HCEC 1CT (cell line): ENCODE data around the gene LAMA3.

Experiments
- DNase-seq: peaks from one replicate; pipeline ENCODE4 v3.0.0-alpha.2; 2017

The LAMA3 gene

DNA sequence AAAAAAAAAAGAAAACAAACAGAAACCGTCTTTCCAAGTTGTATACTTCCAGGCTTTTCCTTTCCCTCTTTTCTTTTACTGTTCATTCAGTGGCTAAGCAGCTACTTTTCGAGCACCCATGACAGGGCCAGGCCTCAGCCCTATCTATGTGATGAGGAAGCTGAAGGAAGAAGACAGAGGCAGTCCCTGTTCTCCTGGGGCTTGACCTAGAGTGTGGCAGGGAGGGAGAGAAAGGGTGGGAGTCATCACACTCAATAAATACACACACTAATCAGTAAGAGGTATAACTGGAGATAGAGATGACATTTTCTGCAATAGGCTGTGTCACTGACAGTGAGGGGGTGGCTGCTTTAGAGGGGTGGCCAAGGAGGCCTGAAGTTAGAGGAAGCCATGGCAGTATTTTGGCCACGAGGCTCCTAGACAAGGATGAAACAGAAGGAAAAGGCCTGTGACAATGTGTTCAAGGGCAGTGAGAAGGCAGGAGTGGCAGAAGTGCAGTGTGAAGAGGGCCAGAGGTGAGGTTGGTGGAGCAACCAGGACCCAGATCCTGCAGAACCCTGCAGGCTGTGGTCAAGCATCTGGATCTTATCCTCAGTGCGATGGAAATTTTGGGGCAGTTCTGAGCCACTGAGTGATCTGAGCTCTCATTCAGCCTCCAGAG lies 193.5 kb downstream of the LAMA3 start:
- DNase-seq, result no peak

DNA sequence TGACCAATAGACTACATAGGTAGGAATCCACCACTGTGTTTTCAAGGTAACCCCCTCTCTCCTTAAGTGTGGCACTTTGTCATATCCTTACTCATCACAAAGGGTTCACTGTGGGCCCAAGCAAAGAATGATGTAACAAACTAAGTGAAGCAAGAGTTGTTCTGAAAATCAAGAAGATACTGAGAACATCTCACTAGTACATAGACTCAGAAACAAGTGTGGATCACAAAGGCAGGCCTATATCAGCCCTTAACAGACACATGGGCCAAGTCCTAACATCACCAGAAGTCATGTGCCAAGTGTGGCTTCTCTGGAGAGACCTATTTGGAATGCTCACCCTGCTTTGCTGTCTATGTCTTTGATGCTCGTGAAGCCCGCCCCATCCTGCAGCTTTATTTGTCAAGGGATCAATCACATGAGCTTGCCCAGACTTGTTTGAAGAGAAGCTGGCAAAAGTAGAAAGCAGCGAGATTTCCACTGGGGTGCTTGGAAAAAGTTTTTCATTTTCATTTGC lies 194.1 kb downstream of the LAMA3 start:
- DNase-seq, result no peak

DNA sequence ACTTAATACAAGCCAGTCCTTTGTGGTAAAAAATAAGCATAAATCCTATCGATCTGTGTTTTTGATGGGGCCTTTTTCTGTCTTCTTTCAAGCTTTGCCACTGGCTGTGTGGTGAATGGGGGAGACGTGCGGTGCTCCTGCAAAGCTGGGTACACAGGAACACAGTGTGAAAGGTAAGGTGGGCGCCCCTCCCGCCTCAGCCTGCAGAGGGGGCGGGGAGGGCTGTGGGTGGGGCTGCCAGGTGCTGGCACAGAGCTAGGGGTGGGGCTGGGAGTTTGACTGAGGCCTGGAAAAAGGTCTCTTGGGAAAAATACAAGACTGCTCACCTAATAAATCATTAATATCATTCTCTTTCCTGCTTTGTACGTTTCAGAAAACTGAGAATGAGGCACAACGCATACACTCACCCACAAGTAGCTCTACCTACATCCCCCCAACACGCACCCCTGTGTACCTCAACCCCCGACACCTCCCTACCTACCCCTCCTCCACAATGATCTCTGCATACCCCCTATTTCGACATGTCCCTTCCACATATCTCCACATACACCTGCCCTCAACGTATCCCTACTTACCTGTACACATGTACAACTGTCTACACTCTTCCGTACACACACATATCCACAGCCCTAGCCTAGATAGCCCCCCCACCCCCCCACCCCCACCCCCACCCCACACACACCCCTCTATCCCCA lies 195.6 kb downstream of the LAMA3 start:
- DNase-seq, result no peak

DNA sequence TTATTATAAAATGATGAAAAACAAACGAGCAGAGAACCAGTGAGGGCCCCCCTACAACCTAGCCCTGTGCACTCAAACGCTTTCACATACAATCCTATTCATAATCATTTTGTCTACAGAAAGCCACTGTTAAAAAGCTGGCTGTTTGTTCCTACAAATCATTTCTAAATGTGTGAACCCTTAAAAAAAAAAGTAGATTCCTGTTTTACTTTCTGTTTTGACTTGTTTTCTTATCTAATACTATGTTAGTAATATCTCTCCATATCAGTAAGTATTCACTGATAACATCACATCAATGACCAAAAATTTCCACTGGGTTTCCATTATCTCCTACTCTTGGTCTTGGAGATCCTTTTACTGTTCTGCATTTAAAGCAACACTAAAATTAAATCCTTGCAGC lies 196.5 kb downstream of the LAMA3 start:
- no peak for DNase-seq

DNA sequence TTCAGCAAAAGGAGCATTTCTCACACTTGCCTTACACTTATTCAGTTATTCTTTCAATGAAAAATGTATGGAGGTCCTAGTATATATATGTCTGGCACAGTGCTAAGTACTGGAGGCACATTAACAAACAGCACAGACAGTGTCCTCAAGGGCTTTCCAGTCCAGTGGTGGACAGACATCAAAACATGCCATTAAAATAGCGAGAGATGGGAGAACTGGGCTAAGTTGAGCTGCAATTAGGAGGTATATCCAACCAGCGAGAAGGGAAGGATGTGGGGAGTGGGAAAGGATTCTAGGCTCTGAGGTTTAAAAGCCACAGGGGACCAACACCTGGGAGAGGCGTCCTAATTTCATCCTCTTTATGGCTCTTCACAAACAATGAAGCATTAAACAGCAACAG lies 197.8 kb downstream of the LAMA3 start:
- DNase-seq, result no peak

DNA sequence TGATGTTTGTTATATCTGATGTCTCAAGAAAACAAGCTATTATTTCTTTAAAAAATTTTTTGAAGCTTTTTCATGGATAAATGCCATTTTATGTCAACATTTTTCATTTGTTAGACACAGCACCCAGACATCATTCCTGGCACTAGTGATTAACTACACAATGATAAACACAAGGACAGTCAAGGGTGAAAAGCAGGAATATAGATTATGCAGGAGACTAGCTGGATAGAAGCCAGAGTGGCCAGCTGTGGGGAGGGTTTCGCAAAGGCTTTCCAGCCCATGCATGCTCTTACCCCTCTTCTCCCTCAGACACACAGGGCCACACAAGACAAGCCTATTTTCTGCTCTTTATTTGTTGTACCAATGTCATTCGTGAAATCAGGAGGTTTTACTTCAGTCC lies 198.2 kb downstream of the LAMA3 start:
- DNase-seq, result peak; percentile 4

DNA sequence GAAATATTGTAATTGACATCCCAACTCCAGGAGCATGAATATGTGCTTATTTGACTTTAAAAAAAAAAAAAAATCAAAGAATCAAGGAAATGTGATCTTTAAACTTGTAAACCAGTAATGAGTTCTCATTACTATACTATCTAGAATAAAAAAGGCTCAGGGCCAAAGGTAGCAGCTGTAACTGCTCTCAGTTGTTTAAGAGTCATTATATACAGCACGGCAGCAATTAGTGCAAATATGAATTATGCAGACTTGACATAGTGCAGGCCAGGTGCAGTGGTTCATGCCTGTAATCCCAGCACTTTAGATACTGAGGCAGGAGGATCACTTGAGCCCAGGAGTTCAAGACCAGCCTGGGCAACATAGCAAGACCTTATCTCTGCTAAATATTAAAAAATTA lies 199.6 kb downstream of the LAMA3 start:
- DNase-seq, result no peak

DNA sequence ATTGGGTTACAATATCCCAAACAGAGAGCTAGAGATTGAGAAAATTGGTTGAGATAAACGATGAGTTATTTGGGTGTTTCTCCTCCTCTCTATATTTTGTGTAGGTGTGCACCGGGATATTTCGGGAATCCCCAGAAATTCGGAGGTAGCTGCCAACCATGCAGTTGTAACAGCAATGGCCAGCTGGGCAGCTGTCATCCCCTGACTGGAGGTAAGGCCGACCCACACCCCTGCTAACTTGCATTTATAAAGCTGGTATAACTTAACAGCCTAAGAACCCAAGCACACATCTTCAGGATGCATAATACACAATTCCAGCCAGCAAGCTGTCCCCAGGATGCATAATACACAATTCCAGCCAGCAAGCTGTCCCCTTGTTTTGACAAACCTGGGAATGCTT lies 200.7 kb downstream of the LAMA3 start:
- DNase-seq, result no peak

GRCh38 chr18:23890589-23890988 lies 201.3 kb downstream of the LAMA3 start:
- DNase-seq, result peak; percentile 66

GRCh38 chr18:23893653-23894052 lies 204.4 kb downstream of the LAMA3 start:
- no peak for DNase-seq

- DNase-seq, result no peak
These were observed 205.5 kb downstream of the LAMA3 start for GRCh38 chr18:23894661-23895175.

DNA sequence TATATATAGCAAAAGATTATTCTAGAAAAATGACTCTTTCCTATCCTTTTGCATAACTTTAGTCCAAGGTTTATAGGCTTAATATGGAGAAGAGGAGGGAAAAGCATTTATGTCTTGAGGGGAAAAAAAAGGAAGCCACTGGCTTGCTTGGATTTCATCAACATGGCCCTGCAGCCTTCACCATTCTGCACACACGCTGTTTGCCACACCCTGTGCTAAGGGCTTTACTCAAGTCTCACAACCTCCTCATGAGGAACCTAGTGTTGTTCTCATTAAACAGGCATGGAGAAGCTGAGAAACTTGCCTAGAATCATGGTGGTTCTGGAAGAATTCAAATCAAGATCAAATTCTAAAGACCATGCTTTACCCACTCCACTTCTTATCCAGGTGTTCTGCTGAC lies 208.0 kb downstream of the LAMA3 start:
- no peak for DNase-seq

GRCh38 chr18:23897733-23898132 lies 208.5 kb downstream of the LAMA3 start:
- DNase-seq, result no peak

GRCh38 chr18:23900994-23901393 lies 211.7 kb downstream of the LAMA3 start:
- no peak for DNase-seq

- DNase-seq, result no peak
These were observed 213.1 kb downstream of the LAMA3 start for GRCh38 chr18:23902396-23902795.

- DNase-seq, result no peak
These were observed 214.7 kb downstream of the LAMA3 start for GRCh38 chr18:23903971-23904370.

GRCh38 chr18:23906658-23907057 lies 217.4 kb downstream of the LAMA3 start:
- DNase-seq, result no peak

GRCh38 chr18:23908827-23909226 lies 219.6 kb downstream of the LAMA3 start:
- DNase-seq, result no peak

- DNase-seq, result no peak
These were observed 220.8 kb downstream of the LAMA3 start for GRCh38 chr18:23910032-23910431.

- no peak for DNase-seq
These were observed 223.1 kb downstream of the LAMA3 start for GRCh38 chr18:23912356-23912755.

DNA sequence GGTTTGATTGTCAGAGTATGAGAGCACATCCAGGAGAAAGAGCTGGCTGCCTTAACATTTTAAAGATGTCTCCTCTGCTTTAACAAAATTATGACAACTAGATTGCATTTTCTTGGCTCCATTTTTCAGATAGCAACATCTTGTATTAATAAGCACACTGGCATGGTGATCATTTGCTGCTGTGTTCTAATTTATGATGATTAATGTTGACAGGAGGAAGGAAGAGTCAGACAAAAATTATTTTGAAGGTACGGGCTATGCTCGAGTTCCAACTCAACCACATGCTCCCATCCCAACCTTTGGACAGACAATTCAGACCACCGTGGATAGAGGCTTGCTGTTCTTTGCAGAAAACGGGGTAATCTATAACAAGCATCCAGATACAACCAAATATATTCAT lies 227.1 kb downstream of the LAMA3 start:
- DNase-seq, result no peak

- DNase-seq, result peak; percentile 39
These were observed 229.3 kb downstream of the LAMA3 start for GRCh38 chr18:23918395-23919032.

GRCh38 chr18:23920054-23920453 lies 230.8 kb downstream of the LAMA3 start:
- peak; percentile 6 for DNase-seq

- DNase-seq, result no peak
These were observed 232.5 kb downstream of the LAMA3 start for GRCh38 chr18:23921716-23922285.
